ENCODE results near the gene GADD45A.

DNA sequence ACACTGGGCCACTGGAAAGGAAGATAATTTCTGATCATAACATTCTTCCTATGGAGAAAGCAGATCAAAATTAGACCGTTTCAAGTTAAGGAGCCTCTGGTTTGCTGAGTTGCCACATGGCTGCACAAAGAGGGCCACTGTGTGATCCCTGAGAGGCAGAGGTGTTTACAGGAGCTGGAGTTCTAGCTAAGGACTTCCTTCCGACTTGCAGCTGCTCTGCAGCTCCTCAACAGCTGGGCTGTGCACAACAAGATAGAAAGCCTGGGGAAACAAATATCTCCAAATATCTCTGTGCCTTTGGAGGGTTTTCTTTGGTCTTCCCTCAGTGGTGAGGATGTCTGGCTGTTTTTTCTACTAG is 26.8 kb downstream of the GADD45A start:
- TF ChIP-seq, protein P1, sequence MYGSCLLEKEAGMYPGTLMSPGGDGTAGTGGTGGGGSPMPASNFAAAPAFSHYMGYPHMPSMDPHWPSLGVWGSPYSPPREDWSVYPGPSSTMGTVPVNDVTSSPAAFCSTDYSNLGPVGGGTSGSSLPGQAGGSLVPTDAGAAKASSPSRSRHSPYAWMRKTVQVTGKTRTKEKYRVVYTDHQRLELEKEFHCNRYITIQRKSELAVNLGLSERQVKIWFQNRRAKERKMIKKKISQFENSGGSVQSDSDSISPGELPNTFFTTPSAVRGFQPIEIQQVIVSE (CRISPR knock-in tag; IDR thresholded peaks at IDR 0.05; ENCODE audit: borderline replicate concordance) = no peak
- no peak for TF ChIP-seq IRF2 (CRISPR knock-in tag; IDR thresholded peaks at IDR 0.05; ENCODE audit: borderline replicate concordance, low read depth)
- TF ChIP-seq, protein P2, sequence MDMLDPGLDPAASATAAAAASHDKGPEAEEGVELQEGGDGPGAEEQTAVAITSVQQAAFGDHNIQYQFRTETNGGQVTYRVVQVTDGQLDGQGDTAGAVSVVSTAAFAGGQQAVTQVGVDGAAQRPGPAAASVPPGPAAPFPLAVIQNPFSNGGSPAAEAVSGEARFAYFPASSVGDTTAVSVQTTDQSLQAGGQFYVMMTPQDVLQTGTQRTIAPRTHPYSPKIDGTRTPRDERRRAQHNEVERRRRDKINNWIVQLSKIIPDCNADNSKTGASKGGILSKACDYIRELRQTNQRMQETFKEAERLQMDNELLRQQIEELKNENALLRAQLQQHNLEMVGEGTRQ (CRISPR knock-in tag; IDR thresholded peaks at IDR 0.05) = no peak
- TF ChIP-seq, protein P3, sequence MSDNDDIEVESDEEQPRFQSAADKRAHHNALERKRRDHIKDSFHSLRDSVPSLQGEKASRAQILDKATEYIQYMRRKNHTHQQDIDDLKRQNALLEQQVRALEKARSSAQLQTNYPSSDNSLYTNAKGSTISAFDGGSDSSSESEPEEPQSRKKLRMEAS (CRISPR knock-in tag; IDR thresholded peaks at IDR 0.05) = no peak
- TF ChIP-seq, protein P4, sequence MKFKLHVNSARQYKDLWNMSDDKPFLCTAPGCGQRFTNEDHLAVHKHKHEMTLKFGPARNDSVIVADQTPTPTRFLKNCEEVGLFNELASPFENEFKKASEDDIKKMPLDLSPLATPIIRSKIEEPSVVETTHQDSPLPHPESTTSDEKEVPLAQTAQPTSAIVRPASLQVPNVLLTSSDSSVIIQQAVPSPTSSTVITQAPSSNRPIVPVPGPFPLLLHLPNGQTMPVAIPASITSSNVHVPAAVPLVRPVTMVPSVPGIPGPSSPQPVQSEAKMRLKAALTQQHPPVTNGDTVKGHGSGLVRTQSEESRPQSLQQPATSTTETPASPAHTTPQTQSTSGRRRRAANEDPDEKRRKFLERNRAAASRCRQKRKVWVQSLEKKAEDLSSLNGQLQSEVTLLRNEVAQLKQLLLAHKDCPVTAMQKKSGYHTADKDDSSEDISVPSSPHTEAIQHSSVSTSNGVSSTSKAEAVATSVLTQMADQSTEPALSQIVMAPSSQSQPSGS (CRISPR knock-in tag; IDR thresholded peaks at IDR 0.05; ENCODE audit: borderline replicate concordance, low read depth) = no peak
- no peak for TF ChIP-seq SP1 (CRISPR knock-in tag; conservative IDR thresholded peaks at IDR 0.05)
- no peak for TF ChIP-seq NFYB (CRISPR knock-in tag; conservative IDR thresholded peaks at IDR 0.05; ENCODE audit: low read depth)
- TF ChIP-seq, protein P5, sequence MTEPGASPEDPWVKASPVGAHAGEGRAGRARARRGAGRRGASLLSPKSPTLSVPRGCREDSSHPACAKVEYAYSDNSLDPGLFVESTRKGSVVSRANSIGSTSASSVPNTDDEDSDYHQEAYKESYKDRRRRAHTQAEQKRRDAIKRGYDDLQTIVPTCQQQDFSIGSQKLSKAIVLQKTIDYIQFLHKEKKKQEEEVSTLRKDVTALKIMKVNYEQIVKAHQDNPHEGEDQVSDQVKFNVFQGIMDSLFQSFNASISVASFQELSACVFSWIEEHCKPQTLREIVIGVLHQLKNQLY (CRISPR knock-in tag; IDR thresholded peaks at IDR 0.05) = no peak
- TF ChIP-seq GTF2I (CRISPR knock-in tag; conservative IDR thresholded peaks at IDR 0.05) = no peak
- TF ChIP-seq TEAD4 (CRISPR knock-in tag; IDR thresholded peaks at IDR 0.05) = no peak

Measured in WTC11 (cell line).